HG03060 (cell line): ENCODE measurements around the gene WFDC9.
"Not testable (repeated sequence)": the region's sequence is repeated elsewhere in the genome, so short reads cannot be mapped to it uniquely, and the experiment has no call there.

Experiments used
- ATAC-seq: cut with Tn5 transposase; IDR thresholded peaks from one replicate; pipeline ENCODE4 v1.9.1; 2021; ENCODE audit warnings: low read depth, moderate number of reproducible peaks; ENCODE audit not compliant: unreplicated experiment

The WFDC9 gene

DNA sequence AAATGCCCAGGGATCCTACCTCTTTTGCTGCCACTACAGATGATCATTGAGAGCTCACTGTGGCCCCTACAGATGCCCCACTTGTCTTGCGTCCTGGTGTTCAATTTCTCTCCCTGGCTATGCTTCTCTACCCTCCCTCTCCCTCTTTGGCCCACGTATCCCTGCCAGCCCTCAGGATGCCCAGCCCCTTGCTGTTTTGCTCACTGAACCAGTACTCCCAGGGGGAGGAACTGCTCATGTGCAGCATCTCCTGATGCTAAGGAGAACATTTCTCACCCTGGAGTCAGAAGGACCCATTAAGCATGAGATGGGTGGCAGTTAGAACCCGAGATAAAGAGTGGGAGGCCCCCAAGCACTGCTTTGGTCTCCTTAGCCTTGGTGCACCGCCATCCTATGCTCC lies at the start of gene WFDC9:
Gene WFDC9, minus strand, starts transcription at position 101 of the 400 bp plus-strand sequence. CDS start 21,103 bp downstream, outside the sequence.
- ATAC-seq = no peak

DNA sequence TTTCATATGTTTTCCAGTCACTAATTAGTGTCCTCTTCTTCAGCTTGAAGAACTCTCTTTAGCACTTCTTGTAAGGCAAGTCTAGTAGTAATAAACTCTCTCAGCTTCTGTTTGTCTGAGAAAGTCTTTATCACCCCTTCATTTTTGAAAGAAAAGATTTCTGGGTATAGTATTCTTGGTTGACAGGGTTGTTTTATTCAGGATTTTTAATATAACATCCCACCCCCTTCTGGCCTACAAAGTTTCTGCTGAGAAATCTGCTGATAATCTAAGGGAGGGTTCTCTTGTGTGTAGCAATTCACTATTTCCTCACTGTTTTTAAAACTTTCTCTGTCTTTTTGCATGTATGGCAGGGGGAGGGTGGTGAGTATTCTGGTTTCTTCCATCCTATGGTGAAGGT lies 48.6 kb upstream of the WFDC9 start:
- no peak for ATAC-seq

DNA sequence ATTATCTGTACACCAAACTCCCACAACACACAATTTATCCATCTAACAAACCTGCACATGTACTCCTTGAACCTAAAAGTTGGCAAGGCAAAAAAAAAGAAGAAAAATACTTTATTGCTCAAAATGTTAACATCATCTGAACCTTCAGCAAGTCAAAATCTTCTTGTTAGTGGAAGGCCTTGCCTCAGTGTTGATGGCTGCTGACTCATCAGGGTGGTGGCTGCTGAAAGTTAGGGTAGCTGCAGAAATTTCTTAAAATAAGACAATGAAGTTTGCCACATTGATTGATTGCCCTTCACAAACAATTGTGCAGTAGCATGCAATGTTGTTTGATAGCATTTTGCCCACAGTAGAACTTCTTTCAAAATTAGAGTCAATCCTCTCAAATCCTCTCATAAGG lies 41.7 kb upstream of the WFDC9 start:
- no peak for ATAC-seq

DNA sequence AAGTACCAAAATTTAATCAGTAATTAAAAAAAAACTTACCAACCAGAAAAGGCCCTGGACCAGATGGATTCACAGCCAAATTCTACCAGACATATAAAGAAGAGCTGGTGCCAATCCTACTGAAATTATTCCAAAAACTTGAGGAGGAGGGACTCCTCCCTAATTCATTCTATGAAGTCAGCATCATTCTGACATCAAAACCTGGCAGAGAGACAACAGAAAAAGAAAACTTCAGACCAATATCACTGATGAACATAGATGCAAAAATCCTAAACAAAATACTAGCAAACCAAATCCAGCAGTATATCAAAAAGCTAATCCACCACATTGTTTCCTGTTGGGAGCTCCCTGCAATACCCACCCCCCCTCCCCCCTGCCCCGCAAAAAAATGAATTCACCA lies 39.1 kb upstream of the WFDC9 start, which contains the start of gene WFDC11:
Gene WFDC11, minus strand, starts transcription at position 101 of the 400 bp plus-strand sequence. CDS start 19,639 bp downstream, outside the sequence.
- ATAC-seq = no peak

DNA sequence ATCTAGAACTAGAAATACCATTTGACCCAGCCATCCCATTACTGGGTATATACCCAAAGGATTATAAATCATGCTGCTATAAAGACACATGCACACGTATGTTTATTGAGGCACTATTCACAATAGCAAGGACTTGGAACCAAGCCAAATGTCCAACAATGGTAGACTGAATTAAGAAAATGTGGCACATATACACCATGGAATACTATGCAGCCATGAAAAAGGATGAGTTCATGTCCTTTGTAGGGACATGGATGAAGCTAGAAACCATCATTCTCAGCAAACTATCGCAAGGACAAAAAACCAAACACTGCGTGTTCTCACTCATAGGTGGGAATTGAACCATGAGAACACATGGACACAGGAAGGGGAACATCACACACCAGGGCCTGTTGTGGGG lies 26.0 kb upstream of the WFDC9 start:
- ATAC-seq = not testable (repeated sequence)

DNA sequence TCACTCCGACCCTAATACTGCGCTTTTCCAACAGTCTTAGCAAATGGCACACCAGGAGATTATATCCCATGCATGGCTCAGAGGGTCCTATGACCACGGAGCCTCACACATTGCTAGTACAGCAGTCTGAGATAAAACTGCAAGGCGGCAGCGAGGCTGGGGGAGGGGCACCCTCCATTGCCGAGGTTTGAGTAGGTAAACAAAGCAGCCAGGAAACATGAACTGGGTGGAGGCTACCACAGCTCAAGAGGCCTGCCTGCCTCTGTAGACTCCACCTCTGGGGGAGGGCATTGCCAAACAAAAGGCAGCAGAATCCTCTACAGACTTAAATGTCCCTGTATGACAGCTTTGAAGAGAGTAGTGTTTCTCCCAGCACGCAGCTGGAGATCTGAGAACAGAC lies 20.6 kb upstream of the WFDC9 start:
- not testable (repeated sequence) for ATAC-seq

DNA sequence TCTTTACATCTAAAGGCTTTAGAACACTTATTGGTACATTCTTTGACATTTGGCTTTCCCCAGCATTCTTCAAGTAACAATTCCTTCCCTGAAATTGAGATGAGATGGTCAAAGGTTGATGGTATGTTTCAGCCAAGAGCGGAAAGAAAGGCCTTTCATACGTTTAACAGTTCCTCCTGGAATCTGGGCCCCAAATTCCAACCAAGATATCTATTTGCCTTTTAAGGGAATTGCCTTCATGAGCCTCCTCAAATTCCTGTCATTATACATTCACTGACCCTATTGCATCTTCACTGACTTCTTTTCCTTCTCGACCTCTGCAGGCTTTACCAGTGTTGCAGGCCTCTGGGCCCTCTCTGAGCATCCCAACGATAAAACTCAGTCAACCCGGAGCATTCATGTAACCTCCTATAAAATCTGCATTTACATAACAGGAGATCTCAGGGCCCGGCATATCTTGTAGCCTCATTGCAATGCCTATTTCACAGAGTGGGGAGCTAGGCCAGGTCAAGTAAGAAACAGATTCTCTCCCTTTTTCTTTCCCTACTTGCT lies 18.3 kb upstream of the WFDC9 start:
- ATAC-seq = no peak

DNA sequence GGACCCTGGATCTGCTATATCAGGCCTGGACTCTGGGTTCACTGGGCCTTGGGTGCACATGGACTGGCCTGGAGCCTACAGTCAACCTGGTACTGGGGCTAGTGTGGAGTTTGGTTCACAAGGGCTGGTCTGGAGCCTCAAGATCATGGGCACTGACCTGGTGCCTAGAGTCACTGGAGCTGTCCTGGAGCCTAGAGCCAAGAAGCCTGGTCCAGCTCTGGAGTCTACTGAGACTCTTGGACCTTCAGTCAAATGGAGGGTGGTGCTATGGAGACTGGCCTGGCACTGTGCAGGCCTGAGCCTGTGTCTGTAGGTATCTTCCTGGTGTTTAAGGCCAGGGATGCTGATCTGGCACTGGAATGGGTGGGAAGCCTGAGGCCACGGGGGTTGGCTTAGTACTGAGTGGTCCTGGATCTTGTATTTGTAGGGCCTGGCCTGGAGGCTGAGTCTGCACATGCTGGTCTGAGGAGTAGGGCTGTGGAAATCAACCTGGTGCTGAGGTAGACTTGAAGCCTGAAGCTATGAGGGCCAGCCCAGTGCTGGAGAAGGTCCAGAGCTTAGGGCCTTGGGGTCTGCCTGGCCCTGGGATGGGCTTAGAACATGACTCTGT lies 16.5 kb upstream of the WFDC9 start:
- ATAC-seq = no peak

DNA sequence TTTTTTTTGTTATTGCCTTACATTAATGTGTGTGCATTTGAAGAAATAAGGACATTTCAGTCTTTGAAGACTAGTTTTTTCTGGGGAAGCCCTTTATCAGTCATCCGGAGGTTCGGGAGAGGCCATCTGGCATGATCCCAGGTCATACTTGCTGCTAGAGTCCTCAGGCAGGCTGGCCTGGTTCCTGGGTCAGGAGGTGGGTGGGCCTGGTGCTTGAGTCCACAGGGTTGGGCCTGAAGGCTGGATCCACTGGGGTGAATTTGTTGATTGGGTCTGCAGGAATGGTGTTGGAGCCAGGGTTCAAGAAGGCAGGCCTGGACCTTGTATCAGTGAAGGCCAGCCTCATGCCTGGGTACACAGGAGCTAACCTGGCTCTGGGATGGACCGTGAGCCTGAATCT lies 15.8 kb upstream of the WFDC9 start:
- ATAC-seq = no peak

DNA sequence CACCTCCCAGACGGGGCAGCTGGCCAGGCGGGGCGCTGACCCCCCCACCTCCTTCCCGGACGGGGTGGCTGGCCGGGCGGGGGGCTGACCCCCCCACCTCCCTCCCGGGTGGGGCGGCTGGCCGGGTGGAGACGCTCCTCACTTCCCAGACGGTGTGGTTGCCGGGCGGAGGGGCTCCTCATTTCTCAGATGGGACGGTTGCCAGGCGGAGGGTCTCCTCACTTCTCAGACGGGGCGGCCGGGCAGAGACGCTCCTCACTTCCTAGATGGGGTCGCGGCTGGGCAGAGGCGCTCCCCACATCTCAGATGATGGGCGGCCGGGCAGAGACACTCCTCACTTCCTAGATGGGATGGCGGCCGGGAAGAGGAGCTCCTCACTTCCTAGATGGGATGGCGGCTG lies 14.8 kb upstream of the WFDC9 start:
- ATAC-seq = not testable (repeated sequence)

DNA sequence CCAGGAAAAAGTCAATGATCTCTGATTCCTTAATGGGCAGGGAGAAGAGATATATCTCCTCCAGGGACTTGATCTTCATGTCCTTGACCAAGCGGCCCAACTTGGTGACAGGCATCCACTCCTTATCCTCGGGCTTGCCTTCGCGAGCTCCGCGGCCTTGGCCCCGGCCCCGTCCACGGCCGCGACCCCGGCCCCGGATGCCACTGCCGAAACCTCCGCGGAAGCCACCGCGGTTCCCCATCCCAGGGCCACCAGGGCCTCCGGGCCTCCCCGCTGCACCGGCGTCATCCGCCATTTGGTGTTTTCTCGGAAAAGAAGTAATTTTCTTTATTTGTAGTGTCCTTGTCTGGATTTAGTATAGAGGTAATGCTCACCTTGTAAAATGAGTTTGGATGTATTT lies 10.0 kb upstream of the WFDC9 start:
- not testable (repeated sequence) for ATAC-seq

DNA sequence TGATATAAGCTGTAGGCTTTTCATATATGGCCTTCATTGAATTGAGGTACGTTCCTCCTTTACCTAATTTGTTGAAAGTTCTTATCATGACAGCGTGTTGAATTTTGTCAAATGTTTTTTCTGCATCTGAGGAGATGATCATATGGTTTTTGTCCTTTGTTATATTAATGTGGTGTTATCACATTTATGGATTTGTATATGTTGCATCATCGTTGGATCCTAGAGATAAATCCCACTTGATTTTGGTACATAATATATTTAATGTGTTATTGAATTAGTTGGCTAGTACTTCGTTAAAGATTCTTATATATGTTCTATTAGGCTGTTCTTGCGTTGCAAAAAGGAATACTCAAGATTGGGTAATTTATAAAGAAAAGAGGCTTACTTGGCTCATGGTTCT lies 8.6 kb upstream of the WFDC9 start:
- no peak for ATAC-seq

DNA sequence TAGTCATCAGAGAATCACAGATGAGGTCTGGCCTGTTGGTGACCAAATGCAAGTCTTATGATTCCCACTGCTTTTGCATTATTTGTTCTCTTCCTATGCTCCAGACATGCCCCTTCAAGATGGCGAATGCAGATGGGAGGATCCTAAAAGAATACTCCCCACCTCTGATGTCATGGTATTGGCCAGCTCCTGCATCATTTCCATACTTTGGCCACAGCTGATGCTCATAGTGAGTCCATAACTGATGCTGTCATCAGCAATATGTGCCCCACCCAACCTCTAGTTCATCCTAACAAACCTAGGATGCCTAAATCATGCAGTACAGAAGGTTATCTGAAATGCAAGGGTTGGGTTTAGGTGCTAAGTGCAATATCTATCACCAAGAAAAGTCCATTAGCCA lies 5.4 kb upstream of the WFDC9 start:
- no peak for ATAC-seq

DNA sequence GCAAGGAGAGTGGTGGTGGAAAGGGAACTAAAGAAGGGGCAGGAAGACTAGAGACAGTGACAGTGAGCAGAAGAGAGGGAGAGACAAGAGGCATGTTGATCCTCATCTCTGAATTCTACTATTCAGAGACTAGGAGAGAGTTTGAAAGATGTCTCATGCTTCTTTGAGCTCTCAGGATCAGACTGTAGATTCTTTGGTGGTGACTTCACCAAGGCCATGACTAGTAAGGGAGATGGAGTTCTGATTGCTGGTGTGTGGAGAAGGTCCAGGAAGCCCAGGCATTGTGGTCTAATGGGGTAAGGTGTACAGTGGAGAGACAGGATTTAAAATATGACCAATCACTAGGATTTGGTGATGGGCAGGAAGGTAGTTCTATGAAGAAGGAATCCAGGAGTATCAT lies 713 bp downstream of the WFDC9 start:
- no peak for ATAC-seq

DNA sequence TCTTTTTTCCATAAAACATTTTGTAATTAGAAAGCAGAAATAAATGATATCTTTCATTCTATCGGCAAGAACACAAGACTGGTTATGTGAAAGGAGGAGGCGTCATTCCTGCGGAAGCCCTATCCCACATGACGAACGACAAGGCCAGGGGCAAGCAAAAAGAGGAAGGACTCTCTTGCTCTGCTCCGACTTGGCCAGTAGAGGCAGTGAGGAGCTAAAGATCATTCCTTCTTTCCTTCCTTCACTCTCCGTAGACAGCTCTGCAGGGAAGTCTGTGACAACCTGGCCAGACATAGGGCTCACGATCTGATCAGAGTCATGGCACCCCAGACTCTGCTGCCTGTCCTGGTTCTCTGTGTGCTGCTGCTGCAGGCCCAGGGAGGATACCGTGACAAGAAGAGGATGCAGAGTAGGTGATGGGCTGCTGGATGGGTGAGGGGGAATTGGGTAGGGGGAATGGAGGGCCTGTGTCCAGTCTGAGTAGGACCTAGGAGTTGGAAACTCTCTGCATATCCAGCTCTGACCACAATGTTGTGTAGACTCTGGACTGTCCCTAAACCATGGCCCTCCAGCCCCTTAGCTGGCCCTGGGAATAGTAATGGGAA lies 1.5 kb downstream of the WFDC9 start, which contains the start of gene WFDC10A:
Gene WFDC10A, plus strand, starts transcription at position 244 of the 605 bp plus-strand sequence. Its CDS starts 75 bp downstream, at position 319.
- no peak for ATAC-seq

DNA sequence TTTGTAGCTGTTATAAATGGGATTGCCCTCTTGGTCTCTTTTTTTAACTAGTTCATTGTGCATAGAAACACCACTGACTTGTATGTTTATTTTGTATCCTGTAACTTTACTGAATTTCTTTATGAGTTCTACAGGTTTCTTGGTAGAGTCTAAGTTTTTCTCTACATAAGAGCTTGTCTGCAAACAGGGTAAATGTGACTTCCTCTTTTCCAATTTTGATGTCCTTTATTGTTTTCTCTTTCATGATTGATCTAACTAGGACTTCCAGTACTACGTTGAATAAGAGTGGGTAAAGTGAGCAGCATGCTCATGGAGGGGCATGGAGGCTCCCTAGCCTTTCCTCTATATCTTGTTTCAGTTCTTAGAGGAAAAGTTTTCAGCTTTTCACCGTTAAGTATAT lies 4.5 kb downstream of the WFDC9 start:
- ATAC-seq = no peak

DNA sequence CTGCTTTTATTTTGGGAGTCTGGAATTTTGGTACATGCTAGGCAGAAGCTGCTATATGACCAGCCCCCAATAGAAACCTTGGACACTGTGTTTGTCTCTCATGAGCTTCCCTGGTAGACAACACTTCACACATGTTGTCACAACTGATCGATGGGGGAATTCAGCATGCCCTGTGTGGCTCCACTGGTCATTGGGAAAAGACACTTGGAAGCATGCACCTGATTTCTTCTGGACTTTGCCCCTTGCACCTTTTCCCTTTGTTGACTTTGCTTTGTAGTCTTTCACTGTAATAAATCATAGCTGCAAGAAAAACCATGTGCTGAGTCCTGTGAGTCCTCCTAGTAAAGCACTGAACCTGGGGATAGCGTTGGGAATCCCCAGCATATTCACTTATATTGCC lies 9.5 kb downstream of the WFDC9 start:
- ATAC-seq = no peak

DNA sequence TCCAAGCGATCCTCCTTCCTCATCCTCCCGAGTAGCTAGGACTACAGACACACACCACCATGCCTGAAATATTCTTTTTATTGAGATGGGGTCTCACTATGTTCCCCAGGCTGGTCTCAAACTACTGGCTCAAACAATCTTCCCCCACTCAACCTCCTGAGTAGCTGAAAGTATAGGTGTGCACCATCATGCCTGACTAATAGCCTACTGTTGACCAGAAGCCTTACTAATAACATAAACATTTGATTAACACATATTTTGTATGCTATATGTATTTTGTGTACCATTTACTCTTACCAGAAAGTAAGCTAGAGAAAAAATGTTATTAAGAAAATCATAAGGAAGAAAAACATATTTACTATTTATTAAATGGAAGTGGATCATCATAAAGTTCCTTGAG lies 13.5 kb downstream of the WFDC9 start:
- no peak for ATAC-seq

DNA sequence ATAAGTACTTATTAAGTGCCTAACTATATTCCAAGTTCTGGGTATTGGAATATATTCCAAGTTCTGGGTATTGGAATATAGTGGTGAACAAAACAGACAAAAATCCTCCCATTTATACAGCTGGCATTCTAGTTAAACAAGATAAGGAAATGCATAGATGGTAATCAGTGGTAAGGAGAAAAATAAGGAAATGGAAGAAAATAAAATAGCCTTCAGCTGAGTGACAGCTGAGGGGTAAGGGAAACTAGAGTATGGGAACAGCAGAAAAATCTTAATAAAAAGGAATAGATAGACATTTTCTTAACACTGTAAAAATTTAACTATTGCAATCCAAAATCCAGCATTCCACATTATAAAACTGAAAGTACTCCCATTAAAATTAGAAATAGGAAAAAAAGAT lies 18.8 kb downstream of the WFDC9 start:
- ATAC-seq = no peak

DNA sequence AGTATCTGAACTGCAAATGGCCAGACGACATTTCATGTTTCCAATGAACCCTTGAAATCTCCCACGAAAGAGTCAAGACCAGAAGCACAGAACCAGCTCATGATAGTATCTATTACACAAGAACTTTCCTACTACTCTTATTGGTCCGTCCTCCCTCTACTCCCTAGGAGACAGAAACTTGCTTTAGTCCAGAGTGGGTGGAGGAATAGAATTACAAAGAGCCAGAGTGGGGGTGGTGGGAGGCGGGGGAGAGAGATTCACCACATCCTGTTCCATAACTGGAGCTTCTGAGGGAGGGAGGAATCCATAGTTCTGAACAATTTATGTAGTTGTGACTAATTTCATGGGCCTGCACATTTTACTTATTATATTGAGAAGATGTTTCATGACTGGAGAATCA lies 20.0 kb downstream of the WFDC9 start:
- no peak for ATAC-seq

DNA sequence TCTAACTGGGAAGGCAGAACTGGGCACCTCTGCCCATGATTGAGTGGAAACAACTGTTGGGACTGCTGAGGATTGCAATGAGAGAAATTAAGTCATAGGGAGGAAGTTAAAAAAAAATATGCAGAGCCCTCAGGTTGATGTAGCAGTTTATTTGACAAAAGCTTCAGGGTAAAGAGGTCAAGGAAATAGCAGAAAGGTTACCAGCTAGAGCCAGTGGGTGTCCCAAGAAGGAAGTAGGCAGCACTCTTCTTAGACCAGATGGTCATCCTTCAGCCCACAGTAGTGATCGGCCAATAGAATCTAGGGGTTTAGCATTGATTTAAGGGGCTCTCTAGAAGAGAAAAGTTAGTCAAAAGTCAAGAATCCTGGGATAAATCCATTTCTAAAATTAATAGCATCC lies 23.3 kb downstream of the WFDC9 start:
- no peak for ATAC-seq

DNA sequence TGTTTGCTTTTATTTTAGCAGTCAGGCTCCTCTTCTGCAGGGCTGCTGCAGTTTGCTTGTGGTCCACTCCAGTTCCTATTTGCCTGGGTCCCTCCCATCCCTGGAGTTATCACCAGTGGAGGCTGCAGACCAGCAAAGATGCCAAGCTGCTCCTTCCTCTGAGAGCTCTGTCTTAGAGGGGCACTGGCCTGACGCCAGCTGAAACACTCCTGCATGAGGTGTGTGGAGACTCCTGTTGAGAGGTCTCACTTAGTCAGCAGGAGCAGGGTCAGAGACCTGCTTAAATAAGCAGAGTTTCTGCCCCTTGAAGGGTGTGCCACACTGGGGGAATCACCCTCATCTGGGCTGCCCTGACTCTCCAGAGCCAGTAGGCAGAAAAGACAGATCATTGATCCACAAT lies 35.8 kb downstream of the WFDC9 start:
- ATAC-seq = no peak
